Measurements from ENCODE around the gene HIPK2.

The HIPK2 gene

DNA sequence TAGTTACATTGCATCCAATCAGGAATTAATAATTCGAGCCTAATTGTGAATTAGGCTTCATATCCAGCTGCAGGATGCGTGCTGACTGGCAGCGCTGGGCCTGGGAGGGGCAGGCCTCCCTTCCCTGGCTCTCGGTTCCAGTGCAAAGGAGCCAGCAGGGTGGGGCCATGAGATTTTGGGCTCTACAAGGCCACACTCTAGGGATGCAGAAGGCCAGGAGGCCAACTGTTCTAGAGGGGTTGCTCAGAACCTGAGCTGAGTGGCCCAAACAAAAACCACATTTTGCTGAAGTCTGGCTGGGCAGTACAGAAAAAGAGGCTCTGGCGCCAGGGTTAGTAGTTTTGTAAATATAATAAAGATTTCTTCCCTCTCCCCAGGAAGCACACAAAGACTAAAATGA lies 182.0 kb downstream of the HIPK2 start:
- DNase-seq (ENCODE audit: low read depth in 2 of 2, low spot score in 1 of 2), result no peak

DNA sequence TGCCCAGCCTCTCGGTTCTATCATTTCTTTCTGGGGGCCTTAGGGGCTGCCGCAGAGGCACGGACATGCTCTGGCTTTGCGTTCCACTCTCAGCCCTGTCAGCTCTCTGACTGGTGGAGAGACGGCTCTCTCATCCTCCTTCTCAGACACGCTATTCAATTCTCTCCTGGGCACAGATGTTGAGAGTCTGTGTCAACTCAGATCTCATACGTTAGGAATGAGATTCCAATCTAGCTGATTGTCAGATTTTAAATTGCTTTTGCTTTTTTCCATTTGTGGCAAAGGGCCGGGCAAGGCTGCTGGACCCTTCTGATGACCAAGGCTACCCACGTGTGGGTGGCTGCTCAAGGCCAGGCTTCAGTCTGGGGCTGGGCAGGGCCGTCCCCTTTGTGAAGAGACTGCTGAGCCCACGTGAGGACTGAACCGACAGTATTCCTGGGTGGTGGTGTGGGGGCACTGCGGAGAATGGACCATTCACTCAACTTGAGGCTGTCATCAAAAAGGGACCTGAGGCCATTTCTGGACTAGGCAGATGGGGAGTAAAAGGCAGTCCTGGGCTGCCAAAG lies 182.8 kb downstream of the HIPK2 start:
- no peak for DNase-seq (ENCODE audit: low read depth in 2 of 2, low spot score in 1 of 2)

DNA sequence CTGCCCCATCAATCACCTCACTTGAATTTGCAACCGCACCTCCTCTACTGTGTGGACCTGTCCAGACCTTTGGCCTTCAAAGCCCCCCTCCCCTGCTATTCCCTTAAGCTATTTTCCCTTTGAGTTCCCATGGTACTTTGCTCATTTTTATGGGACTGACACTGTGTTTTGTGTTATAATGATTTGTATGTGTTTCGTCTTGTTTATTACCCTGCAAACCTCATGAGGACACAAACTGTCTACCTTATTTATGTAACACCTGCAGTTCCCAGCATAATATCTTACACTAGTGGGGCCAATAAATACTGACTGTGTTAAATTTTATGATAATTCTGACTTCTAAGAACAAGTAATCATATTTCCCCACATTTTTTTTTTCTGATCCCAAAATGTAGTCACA lies 183.7 kb downstream of the HIPK2 start:
- no peak for DNase-seq (ENCODE audit: low read depth in 2 of 2, low spot score in 1 of 2)

DNA sequence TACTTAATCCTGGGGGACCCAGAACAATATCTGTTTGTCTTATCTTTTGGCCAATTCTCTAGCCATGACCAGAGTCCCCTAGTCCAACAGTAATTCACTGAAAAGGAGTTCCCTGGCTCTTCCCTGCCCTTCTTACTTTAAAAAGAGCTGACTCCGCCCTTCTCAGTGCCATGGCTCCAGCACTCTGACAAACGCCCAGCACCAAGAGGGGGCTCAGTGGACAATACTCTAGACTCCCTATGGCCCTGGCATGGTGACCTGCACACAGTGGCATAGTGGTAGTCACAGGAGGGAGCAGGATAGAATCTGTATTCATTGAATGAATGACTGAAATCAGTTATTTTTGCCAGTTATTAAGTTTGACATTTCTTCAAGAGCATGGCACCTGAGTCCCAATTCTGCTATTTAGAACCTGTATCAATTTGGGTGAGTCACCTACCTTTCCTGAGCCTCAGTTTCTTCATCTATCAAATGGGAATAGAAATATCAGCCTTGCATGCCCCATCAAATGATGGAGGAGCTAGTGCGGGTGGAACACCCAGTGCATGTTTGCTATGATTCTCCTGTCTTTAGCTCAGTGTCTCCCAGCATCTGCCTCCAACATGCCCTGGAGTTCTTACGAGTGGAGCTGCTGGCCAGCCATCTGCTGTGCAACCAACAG lies 184.9 kb downstream of the HIPK2 start:
- no peak for DNase-seq (ENCODE audit: low read depth in 2 of 2, low spot score in 1 of 2)

DNA sequence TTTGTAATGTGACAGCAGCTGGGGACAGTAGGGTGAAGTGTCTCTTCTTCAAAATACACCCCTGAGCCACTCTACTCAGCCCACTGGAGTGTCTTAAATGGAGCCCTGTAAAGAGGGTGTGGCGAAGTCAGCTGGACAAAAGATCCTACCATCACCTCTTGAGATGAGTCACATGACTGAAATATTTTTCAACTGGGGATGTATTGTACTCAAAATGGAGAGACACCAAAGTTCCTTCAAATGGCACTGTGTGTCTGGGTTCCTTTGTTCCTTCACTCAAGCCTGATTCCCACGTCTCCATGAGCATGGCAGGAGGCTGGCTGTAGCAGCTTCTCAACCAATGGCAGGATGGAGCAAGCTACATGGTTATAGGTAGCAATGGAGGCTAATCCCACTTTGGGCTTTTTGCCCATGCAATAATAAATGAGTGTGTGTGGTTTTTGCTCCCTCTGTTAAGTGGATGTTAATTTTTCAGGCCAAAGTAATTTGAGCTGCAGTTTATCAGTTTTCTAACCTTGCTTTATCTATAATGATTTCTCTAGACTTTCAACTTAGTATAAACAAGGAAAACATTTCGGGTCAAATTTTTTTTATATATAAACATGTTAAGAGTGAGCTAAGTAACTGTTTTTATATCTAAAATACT lies 186.1 kb downstream of the HIPK2 start:
- no peak for DNase-seq (ENCODE audit: low read depth in 2 of 2, low spot score in 1 of 2)

DNA sequence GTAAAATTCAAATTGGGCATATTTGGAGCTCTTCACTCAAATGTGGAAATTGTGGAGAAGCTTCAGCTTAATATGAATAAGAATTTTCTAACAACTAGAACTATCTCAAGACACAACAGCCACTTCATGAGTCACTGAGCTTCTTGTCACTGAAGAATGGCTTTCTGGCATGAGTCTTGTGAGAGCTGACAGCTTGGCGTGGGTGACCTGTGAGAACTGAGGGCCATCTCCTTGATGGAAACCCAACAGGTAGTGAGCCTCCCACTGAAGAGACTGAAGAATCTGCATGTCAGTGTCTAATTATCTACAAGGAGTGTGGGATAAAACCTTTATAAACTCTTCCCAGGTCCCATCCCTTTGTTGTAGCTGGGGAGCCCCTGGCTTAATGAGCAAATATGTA lies 188.3 kb downstream of the HIPK2 start:
- no peak for DNase-seq (ENCODE audit: low read depth in 2 of 2, low spot score in 1 of 2)

DNA sequence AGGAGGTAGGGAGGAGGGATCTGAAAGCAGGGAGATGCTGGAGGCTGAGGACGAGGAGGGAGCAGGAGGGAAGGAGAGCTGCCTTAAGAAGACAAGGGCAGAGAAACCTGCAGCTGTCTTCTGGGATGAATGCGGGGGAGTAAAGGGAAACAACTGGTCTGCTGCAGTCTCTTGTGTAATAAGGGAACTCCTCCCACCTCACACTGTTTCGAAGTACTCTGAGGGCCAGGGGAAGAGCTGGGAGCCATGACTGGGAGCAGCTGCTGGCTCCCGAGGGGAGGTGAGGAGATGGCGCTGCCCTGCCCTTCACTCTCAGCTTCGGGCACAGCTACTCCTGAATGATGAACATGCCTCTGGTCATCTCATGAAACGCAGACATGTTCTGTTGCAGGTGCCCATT lies 189.2 kb downstream of the HIPK2 start:
- no peak for DNase-seq (ENCODE audit: low read depth in 2 of 2, low spot score in 1 of 2)

DNA sequence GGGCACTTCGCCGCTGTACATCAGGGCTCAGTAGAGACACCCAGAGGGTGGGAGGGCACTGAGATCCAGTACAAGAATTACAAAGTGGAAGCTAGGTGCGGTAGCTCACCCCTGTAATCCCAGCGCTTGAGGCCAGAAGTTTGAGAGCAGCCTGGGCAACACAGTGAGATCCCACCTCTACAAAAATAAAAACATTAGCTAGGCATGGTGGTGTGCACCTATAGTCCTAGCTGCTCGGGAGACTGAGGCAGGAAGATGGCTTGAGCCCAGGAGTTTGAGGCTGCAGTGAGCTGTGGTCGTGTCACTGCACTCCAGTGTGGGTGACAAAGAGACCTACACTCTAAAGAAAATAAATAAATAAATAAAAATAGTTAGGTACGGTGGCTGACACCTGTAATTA lies 190.3 kb downstream of the HIPK2 start:
- no peak for DNase-seq (ENCODE audit: low read depth in 2 of 2, low spot score in 1 of 2)

DNA sequence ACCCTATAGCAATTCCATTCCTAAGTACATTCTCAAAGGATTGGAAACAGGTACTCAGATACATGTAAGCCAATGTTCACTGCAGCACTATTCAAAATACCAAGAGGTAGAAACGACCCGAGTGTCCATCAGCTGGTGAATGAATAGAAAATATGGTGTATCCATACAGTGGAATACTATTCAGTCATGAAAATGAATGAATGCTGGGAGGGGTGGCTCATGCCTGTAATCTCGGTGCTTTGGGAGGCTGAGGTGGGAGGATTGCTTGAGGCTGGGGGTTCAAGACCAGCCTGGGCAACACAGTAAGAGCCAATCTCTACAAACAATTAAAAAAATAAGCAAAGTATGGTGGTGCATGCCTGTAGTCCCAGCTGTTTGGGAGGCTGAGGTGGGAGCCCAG lies 191.5 kb downstream of the HIPK2 start:
- no peak for DNase-seq (ENCODE audit: low read depth in 2 of 2, low spot score in 1 of 2)

DNA sequence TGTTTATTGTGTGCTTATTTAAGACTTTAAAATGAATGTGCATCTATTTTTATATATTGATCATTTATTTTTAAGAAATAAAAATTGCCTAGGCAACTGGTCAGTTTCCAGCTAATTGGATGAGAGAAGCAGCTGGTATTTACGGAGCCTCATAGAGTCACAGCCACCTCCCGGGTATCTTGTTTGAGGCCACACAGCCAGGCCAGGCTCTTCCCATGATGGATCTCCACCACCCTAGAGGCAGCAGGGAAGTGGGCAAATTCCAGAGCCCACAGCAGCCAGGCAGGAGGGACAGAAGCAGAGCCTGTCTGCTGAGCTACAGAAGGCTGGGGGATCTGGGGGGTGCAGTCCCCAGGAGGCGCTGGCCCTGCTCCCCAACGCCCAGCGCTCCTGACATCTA lies 192.8 kb downstream of the HIPK2 start:
- no peak for DNase-seq (ENCODE audit: low read depth in 2 of 2, low spot score in 1 of 2)

DNA sequence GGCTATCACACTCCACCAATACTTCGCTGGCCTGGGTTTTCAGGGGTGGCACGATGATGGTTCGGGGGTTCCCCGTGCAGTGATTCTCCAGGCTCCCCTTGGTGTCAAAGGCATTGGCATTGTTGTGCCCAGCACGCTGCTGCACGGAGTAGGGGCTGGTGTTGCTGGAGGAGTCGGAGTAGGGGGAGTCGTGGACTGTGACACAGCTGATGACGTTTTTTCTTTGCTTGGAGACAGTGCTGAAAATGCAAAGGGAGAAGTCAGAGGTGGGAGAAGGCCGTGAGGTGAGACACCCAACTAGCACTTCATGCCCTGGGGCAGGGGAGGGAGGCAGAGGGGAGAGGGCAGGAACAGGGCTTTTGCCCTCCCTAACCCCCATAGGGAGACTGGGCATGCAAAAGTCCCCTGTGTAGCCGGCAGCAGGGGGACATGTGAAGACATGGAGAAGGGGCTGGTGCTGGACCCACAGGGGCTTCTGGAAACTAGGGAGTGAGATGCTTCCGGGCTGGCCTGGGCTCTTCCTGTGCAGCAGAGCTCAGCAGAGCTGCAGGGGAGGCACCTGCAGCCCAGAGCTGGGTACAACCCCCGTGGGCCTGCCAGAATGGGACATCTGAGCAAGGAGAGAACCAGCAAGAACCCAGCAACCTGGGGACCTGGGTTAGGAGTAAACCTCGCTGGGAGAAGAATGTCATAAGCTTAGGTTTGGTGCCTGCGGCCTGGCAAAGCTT lies 193.8 kb downstream of the HIPK2 start:
- no peak for DNase-seq (ENCODE audit: low read depth in 2 of 2, low spot score in 1 of 2)

DNA sequence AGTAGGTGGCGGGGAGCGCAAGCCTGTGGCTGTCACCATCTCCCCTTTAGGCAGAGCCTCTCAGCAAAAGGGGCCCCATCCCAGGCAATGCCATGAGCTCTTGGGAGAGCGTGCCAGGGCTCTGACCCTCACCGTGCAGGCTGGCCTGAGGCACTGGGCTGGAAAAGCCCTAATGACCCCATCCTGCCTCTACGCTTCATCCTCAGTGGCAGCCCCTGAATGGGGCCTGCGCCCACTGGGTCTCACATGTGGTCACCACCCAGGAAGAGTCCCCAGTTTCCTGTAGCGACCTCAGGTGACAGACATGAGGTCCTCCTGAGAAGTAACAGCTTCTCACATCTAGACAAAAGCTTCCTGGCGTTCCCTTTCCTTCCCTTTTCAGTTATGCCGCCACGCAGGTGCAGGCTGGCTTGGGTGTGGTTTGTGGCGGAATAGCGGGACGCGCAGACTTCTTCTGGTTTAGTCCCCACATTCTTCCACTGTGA lies 195.1 kb downstream of the HIPK2 start:
- DNase-seq (ENCODE audit: low read depth in 2 of 2, low spot score in 1 of 2), result no peak

DNA sequence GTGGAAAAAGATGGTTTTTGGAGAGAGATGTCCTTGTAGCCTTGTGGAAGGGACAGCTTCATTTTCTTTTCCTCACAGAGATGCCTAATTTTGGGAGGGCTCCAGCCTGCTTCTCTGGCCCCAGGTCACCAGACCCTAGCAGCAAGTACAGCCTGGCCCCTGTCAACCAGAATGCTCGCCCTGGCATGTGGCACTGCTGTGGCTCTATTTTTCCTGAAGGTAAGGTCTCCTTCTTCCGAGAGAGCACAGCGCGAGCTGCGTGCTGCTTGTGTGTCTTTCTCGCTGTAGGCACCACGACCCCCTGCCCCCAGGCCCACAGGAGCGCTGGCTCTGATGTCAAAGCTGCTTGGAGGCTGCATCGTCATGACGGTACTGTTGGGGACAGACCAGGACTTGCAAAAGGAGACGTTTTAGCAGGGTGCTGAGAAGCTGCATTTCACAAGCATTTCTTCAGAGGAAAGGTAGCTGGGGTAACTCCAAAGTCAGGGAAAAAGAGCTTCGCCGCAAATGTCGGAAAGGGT lies 195.6 kb downstream of the HIPK2 start:
- no peak for DNase-seq (ENCODE audit: low read depth in 2 of 2, low spot score in 1 of 2)

DNA sequence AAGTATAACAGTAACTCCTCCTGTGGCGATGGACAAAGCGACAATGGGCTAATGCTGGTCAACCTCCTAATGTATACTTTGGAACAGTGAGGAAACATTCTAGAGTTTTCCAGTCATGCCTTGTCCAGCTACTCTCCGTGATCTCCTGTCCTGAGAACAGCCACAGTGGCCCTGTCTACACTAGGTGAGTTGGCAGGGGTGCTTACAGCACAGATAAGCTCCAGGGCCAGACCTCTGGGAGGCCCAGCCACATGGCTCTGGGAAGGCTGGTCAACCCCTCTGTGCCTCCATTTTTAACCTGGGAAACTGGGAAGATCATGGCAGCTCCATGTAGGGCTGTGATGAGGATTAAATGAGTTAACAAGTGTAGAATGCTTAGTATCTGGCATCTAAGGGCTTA lies 197.4 kb downstream of the HIPK2 start:
- no peak for DNase-seq (ENCODE audit: low read depth in 2 of 2, low spot score in 1 of 2)

DNA sequence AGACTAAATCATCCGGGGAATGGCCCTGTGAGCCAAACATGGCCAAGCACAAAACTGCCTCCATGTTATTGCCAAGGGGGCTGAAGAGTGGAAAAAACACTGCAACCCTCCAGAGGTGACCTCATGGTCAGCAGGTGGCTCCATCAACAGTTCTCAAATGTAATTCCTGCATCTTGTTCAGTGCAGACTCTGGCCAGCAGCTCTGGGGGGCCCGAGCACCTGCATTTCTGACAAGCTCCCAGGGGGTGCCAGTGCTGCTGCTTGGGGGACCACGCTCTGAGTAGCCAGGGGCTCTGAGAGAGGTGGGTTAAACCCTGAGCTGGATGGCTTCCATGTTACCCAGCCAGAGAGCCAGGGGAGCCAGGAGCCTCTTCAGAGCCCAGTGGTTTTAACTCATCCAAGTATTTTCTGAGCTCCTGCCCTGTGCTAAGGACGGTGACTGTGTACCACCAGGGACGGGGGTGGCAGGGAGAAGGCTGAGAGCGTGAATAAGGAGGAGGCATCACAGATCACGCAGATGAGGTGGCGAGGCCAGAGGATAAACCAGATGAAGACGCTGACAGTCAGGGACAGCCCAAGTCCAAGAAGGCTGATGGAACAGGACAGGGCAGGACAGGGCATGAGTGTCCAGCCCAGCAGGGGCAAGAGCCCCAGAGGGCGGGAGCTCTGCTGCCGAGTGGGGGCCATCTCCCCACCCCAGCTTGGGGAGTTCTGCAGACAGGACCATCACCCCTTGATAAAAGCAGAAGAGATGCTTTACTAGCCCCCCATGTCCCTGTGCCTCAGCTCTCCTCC lies 201.4 kb downstream of the HIPK2 start:
- DNase-seq (ENCODE audit: low read depth in 2 of 2, low spot score in 1 of 2), result no peak

DNA sequence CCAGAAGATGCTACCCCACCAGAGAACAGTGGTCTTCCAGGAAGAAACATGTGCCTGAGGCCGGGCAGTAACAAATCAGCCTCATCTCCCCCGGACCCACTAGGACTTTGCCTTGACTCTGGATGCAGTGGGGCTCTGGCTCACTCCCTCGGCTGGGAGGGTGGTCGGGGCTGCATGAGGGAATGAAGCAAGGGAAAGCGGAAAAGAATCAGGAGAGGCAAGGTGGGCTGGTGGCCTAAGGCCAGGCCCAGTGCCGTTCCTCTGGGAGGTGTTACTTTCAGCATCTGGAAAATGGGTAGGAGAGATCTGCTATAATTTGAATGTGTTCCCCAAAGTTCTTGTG lies 202.5 kb downstream of the HIPK2 start:
- no peak for DNase-seq (ENCODE audit: low read depth in 2 of 2, low spot score in 1 of 2)

DNA sequence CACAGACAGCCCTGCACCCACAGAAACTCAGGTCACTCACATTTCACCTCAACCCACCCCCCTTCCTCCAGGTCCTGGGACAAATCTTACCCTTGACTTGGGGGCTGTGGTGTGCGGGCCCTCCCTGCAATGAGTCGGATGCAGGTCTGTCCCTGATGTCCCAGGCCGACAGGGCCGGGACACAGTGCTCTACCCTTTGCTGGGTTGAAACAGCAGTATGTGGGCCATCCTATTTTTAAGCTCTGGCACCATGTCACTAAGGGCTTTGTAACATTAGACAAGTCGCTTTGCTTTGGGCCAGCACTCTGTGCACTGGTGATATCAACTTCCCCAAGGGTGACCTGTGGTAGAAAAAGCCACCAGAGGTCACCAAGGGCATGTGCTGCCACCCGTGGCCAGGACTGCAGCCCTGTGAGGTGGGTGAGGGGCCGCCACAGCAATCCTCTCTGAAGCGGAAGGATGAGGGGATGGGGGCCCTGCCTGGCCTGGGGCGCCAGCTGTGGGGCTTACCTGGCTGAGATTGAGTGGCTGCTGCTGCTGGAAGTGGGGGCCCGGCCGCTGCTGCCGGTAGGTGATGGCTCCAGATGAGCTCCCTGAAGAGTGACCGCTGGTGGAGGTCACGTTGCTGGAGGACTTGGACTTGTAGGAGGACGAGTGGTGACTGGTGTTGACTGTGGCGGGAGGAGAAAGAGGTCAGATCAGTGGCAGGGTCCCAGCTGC lies 203.0 kb downstream of the HIPK2 start:
- DNase-seq (ENCODE audit: low read depth in 2 of 2, low spot score in 1 of 2), result no peak

DNA sequence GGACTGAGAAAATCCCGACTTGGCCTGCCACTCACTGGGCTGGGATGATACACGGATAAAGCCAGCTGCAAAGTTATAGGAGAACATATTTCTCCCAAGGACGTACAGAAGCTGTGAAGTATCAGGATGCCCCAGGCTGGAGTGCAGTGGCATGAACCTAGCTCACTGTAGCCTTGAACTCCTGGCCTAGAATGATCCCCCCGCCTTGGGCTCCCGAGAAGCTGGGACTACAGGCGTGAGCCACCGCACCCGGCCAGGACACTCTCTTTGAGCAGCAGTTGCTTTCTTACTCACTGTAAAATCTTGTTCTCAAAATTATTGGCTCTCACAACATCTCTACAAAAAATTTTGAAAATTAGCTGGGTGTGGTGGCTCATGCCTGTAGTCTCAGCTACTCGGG lies 203.9 kb downstream of the HIPK2 start:
- DNase-seq (ENCODE audit: low read depth in 2 of 2, low spot score in 1 of 2), result no peak

DNA sequence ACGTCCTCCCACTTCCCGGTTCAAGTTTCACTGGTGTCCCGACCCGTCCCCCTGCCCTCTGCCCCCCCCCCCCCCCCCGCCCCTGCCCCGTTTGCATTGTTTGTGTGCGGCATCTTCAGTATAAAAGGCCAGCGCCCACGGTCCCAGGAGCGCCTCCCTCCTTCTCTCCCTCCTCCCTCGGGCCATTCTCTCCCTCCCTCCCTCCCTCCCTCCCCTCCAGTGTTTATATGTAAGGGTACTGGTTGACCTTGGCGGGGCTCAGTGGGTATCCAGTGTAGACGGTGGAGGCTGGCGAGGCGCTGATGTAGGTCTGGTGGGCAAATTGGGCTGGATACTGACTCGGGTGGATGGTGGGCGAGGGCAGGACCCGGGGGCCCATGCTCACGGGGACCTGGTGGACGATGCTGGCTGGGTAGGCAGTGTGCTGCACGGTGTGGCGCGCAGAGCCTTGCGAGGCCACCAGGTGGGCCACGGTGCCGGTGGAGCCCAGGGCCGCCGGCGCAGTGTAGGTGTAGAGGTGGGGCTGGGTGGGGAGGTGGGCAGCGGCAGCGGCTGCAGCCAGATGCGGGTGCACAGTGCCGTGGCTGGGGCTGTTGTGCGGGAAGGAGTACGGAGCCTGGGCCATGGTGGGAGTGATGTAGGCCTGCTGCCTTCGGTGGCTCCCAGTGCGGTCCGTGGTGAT lies 205.0 kb downstream of the HIPK2 start:
- no peak for DNase-seq (ENCODE audit: low read depth in 2 of 2, low spot score in 1 of 2)

DNA sequence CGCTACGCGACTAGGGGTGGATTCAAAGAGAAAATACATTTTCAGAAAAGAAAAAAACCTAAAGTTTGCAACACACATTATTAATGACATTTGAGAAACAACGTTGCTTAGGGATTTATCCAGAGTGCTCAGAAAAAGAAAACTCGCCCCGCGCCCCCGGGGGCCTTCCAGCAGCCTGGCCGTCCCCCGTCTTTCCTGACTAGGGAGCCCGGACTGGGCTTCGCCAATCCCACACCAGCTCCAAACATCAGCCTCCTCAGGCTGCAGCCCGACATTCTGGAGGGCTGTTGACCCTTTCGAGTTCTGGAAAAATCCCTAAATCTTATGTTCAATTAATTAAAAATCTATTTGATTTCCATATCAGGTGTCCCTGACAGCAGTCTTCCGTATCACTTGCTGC lies 205.7 kb downstream of the HIPK2 start:
- no peak for DNase-seq (ENCODE audit: low read depth in 2 of 2, low spot score in 1 of 2)
